Kidney epithelial cell (primary cell): ENCODE measurements around the gene QPCT. TPM values are rescaled to one million over a fixed set of nuclear protein-coding genes. Genes with fewer than 3 reads are reported as not detected.
"Not testable (repeated sequence)": the region's sequence is repeated elsewhere in the genome, so short reads cannot be mapped to it uniquely, and the experiment has no call there.

Source experiments
- DNase-seq: peaks from one replicate; pipeline ENCODE4 v3.0.0-alpha.2; 2010; ENCODE audit warnings: low read depth
- H3K27me3 ChIP-seq: 2 replicates; pipeline ENCODE4 v1.6.0; 2011; ENCODE audit warnings: low read length; ENCODE audit not compliant: control insufficient read depth, insufficient read depth
- H3K36me3 ChIP-seq: 2 replicates; pipeline ENCODE4 v1.5.1; 2011; ENCODE audit warnings: low read length; ENCODE audit not compliant: control insufficient read depth, insufficient read depth
- H3K4me3 ChIP-seq: 2 replicates; pipeline ENCODE4 v1.5.1; 2011; ENCODE audit warnings: low read depth, mild to moderate bottlenecking, control low read depth, low read length
- CTCF ChIP-seq: IDR thresholded peaks from 2 replicates; pipeline ENCODE4 v1.5.1; 2011; ENCODE audit warnings: mild to moderate bottlenecking, moderate library complexity, low read length, control low read depth, inconsistent platforms; ENCODE audit not compliant: insufficient read depth, poor library complexity, severe bottlenecking
- total RNA-seq: library from RNA; depleted of rRNA; stranded (reverse); fragments of >200 nt; gene quantifications from 2 replicates; pipeline ENCODE4 v1.2.3, GENCODE V29; 2015

The QPCT gene
- total RNA-seq, 1 donor from 2014 or later = 35.4 TPM

GRCh38 chr2:37402636-37403035 lies 58.2 kb downstream of the QPCT start:
- no peak for DNase-seq
- no peaks in the 10 kb centered on the region for H3K36me3 ChIP-seq
- H3K4me3 ChIP-seq = no peak overlapping the region
- H3K27me3 ChIP-seq = no peaks in the 10 kb centered on the region
- TF ChIP-seq CTCF = no peak

GRCh38 chr2:37405781-37406180 lies 61.4 kb downstream of the QPCT start:
- Histone ChIP-seq H3K36me3 (no peaks in the 10 kb centered on the region), H3K4me3 (no peak overlapping the region), H3K27me3 (no peaks in the 10 kb centered on the region)
- no peak for DNase-seq
- no peak for TF ChIP-seq CTCF

- Histone ChIP-seq H3K27me3 (no peaks in the 10 kb centered on the region), H3K4me3 (no peak overlapping the region), H3K36me3 (no peaks in the 10 kb centered on the region)
- TF ChIP-seq CTCF = no peak
- DNase-seq = no peak
Measured at GRCh38 chr2:37412231-37412630, 67.8 kb downstream of the QPCT start.

- not testable (repeated sequence) for H3K27me3 ChIP-seq, H3K4me3 ChIP-seq
Measured at GRCh38 chr2:37413911-37414469, 69.6 kb downstream of the QPCT start.

GRCh38 chr2:37414470-37414949 lies 70.1 kb downstream of the QPCT start:
- peak; percentile 90 for TF ChIP-seq CTCF
- no peak for DNase-seq
- Histone ChIP-seq H3K27me3 (no peaks in the 10 kb centered on the region), H3K36me3 (no peaks in the 10 kb centered on the region), H3K4me3 (no peak overlapping the region)

More at GRCh38 chr2:37413911-37414469, 69.6 kb downstream of the QPCT start:
- H3K36me3 ChIP-seq, DNase-seq: not testable (repeated sequence)

GRCh38 chr2:37415128-37415820 lies 70.8 kb downstream of the QPCT start:
- DNase-seq = no peak
- TF ChIP-seq CTCF = peak; percentile 15
- Histone ChIP-seq H3K27me3 (no peaks in the 10 kb centered on the region), H3K36me3 (no peaks in the 10 kb centered on the region), H3K4me3 (no peak overlapping the region)
